GM18870 (cell line): ENCODE measurements around the gene PRR20G.

Source experiments
- ATAC-seq: cut with Tn5 transposase; IDR thresholded peaks from one replicate; pipeline ENCODE4 v1.9.1; 2021; ENCODE audit warnings: moderate library complexity; ENCODE audit not compliant: unreplicated experiment

Gene PRR20G

GRCh38 chr3:127264794-127265514 lies 22.9 kb downstream of the PRR20G start:
- no peak for ATAC-seq

GRCh38 chr3:127264292-127264691 lies 23.6 kb downstream of the PRR20G start:
- no peak for ATAC-seq

- no peak for ATAC-seq
Measured at GRCh38 chr3:127263586-127264231, 24.1 kb downstream of the PRR20G start.

GRCh38 chr3:127263037-127263436 lies 24.8 kb downstream of the PRR20G start:
- no peak for ATAC-seq

DNA sequence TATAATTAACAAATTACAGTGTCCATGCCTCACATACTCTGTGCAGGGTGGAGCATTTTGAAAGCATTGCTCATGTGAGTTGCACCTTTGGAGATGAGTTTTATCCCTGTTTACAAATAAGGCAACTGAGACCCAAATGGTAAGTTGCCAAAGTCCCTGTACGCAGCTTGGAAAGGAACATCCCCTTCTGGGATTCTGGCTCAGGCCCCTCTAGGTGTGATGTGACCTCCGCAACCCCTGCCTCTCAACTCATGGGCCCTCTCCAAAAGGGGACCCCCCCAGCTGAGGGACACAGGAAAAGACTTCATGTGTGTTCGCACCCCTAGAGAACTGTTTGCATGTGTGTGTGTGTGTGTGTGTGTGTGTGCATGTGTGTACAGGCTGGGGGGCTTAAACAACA lies 25.3 kb downstream of the PRR20G start:
- ATAC-seq: no peak

DNA sequence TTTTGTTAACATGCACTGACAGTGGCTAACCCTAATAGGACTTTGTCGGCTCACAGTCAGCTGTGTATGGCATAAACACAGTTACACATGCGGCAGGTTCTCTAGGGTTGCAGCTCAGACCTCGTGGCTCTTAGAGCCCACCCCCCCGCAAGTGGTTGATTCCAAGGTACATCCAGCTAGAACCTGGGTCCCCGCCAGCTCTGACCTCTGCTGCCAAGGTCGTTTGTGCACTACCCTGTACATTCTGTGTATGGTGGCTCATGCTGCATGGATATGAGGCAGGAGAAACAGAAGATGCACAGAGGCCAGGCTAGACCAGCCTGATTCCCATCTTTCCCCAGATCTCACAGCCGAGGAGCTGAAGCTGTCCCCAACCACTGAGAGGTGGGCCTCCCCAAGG lies 25.9 kb downstream of the PRR20G start:
- ATAC-seq: no peak

- no peak for ATAC-seq
Measured at GRCh38 chr3:127260826-127261555, 26.9 kb downstream of the PRR20G start.

- ATAC-seq: no peak
Measured at GRCh38 chr3:127260416-127260815, 27.4 kb downstream of the PRR20G start.

GRCh38 chr3:127259882-127260281 lies 28.0 kb downstream of the PRR20G start:
- ATAC-seq: no peak

GRCh38 chr3:127258733-127259132 lies 29.1 kb downstream of the PRR20G start:
- ATAC-seq: no peak

GRCh38 chr3:127257351-127257750 lies 30.5 kb downstream of the PRR20G start:
- ATAC-seq: no peak

DNA sequence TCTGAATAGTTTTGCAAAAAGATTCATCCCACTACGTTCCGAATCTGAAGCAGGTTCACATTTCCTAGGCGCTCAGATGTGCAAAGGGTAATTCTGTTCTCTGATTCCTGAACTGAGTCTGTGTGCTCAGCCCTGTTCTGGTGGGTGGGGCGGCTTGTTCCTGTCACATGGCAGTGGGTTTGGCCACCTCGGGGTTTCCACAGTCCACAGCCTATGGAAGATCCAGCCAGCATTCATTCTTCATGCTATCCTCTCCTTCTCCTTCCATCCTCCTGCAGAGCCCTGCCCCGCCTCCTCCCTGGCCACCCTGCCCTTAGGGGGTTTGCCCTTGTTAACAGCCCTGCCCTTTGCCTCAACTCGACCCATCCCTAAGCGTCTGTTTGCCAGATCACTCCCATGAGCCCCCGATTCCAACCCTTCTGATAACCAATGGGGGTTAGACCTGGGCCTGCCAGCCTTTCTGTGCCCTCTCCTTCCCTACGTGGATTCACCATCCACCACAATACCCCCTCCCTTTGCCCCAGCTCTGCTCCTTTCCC lies 31.0 kb downstream of the PRR20G start:
- no peak for ATAC-seq

GRCh38 chr3:127256138-127256537 lies 31.7 kb downstream of the PRR20G start:
- ATAC-seq: no peak

DNA sequence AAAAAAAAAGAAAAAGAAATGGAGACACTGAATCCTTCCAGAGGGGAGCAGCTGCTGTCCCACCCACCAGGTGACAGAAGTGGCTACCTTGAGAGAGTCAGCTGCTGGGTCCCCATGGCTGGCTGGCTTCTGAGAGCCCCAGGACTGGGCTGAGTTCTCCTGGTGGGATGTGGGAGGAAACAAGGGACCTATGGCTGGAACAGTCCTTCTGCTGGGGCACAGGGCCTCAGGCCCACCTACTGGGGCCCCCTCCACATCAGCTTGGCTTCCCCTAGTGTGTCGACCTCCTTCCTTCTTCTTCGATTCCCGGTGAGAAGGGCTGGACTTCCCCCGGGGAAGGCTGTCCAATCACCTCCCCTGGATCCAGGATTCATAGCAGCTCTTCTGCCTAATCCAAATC lies 32.3 kb downstream of the PRR20G start:
- no peak for ATAC-seq

- no peak for ATAC-seq
Measured at GRCh38 chr3:127254730-127255129, 33.1 kb downstream of the PRR20G start.

GRCh38 chr3:127254033-127254644 lies 33.7 kb downstream of the PRR20G start:
- no peak for ATAC-seq

GRCh38 chr3:127253491-127253890 lies 34.4 kb downstream of the PRR20G start:
- ATAC-seq: no peak

DNA sequence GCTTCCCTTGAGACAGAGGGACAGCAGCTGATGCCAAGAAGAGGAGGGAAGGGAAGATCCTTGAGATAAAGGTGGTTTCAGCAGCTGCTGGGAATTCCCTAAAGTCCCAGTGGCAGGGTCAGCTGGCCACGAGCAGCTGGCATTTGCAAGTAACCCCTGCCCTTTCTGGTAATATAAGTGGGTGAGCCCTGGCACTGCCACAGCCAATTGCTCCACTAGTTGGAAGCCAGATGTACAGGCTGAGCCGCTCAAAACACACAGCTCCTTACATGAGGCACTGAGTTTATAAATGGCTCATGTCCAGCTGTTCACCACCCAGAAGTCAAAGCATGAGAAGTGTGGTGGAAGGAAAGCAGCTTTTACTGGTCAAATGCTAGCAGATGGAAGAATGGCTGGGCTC lies 35.4 kb downstream of the PRR20G start:
- no peak for ATAC-seq

GRCh38 chr3:127250032-127250431 lies 37.8 kb downstream of the PRR20G start:
- no peak for ATAC-seq

DNA sequence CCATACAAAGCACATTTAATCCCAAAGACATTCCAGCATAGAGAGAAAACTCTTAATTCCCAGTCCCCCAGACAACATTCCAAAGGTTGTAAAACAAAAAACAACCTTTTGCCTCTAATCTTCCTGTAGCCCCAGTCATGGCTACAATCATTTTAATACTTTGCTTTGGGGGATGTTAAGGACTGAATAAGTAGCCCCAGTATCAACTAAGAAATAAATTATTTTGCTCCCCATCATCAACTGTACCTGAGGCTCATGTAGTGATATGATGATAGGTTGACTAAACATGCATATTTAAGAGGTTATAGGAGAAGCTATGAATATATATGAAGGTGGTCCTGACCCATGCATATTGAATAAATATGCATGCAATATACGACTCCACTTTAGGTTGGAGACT lies 40.6 kb downstream of the PRR20G start:
- ATAC-seq: no peak

DNA sequence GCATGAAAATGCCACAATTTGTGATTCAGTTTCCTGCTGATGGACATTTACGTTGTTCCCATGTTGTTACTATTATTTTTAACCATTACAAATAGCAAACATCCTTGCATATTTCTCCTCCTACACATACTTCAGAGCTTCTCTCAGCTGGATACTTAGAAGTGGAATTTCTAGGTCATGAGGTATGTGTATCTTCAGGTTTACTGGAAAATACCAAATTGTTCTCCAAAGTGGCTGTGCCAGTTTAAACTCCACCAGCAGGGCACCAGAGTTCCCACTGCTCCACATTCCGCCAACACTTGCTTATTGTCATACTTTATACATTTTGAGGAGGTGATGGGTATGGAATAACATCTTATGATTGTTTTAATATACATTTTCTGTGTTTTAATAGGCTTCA lies 49.2 kb downstream of the PRR20G start:
- no peak for ATAC-seq
